Measurements from ENCODE around the gene ARFGEF3.

ARFGEF3 gene

DNA sequence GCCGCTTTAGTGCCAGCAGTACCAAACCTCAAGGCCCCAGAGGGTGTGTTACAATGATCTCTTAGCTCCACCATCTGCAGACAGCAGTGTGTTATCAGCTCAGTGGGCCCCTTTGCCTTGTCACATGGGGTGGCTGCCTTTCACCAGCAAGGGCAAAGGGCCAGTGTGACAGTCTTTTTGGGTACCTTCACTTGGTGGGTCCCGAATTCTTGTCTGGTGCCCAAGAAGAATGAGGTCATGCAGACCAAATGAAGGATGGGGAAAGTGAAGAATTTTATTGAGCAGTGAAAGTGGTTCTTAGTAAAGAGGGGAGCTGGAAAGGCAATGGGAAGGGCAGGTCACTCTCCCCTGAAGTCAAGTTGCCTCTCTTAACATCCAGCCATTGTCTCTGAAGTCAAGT, 213.1 kb downstream of the ARFGEF3 start:
- TF ChIP-seq, protein P1, sequence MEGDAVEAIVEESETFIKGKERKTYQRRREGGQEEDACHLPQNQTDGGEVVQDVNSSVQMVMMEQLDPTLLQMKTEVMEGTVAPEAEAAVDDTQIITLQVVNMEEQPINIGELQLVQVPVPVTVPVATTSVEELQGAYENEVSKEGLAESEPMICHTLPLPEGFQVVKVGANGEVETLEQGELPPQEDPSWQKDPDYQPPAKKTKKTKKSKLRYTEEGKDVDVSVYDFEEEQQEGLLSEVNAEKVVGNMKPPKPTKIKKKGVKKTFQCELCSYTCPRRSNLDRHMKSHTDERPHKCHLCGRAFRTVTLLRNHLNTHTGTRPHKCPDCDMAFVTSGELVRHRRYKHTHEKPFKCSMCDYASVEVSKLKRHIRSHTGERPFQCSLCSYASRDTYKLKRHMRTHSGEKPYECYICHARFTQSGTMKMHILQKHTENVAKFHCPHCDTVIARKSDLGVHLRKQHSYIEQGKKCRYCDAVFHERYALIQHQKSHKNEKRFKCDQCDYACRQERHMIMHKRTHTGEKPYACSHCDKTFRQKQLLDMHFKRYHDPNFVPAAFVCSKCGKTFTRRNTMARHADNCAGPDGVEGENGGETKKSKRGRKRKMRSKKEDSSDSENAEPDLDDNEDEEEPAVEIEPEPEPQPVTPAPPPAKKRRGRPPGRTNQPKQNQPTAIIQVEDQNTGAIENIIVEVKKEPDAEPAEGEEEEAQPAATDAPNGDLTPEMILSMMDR (conservative IDR thresholded peaks at IDR 0.05), result no peak
- TF ChIP-seq ZFX (IDR thresholded peaks at IDR 0.05), result no peak
- H3K27ac ChIP-seq, result no peak overlapping the region

DNA sequence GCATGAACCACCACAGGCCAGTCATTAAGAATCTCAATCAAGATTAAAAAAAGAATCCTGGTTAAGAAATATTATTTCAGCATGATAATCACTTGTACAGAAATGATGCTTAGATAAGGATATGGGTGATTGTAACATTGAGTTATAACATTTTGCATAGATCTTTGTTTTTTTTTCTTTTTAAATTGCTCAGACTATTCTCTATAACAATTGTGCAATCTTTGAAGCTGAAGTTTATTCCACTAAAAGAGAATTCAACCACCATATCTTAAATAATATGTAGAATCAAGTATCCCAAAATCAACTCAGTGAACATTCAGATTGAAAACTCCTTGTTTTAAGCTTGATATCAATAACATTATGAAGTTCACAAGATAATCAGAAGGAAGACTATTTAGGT, 215.3 kb downstream of the ARFGEF3 start:
- H3K27ac ChIP-seq, result no peak overlapping the region
- TF ChIP-seq, protein P1 (conservative IDR thresholded peaks at IDR 0.05), result no peak
- TF ChIP-seq ZFX (IDR thresholded peaks at IDR 0.05), result no peak

DNA sequence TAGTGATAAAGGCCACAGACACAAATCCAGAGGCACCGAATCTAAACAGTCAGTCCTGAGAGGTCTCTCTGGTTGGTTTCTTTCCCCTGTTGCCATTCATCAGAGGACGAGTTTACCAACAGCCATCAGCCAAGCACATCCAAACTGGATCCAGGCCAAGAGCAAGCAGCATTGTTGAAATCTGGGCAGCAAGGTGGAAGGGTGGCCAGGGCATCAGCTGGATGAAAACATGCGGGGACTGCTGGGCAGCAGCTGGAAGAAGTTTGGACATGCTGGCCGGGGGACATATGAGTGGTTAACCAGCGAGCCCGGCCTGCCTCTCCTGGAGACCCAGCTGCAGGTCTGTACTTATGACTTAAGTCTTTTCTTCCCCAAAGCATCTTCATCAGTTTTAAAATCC, 216.1 kb downstream of the ARFGEF3 start, which contains the start of gene SMIM28:
SMIM28 (plus strand) TSS at position 62 of the 400 bp plus-strand sequence; CDS start at position 230, 168 bp downstream.
- TF ChIP-seq, protein P1 (conservative IDR thresholded peaks at IDR 0.05), result no peak
- TF ChIP-seq ZFX (IDR thresholded peaks at IDR 0.05), result no peak
- peak within 1 kb of the TSS; percentile 16; the same call in 1 of the 2 replicates for H3K27ac ChIP-seq

- no peak overlapping the region for H3K27ac ChIP-seq
- TF ChIP-seq, protein P1 (conservative IDR thresholded peaks at IDR 0.05), result no peak
Measured at GRCh38 chr6:138378463-138378862, 216.7 kb downstream of the ARFGEF3 start.

GRCh38 chr6:138382498-138383265, 220.9 kb downstream of the ARFGEF3 start:
- peak overlapping the region; percentile 14; the same call in 1 of the 2 replicates for H3K27ac ChIP-seq
- TF ChIP-seq, protein P1 (conservative IDR thresholded peaks at IDR 0.05), result no peak
- TF ChIP-seq ZFX (IDR thresholded peaks at IDR 0.05), result no peak

DNA sequence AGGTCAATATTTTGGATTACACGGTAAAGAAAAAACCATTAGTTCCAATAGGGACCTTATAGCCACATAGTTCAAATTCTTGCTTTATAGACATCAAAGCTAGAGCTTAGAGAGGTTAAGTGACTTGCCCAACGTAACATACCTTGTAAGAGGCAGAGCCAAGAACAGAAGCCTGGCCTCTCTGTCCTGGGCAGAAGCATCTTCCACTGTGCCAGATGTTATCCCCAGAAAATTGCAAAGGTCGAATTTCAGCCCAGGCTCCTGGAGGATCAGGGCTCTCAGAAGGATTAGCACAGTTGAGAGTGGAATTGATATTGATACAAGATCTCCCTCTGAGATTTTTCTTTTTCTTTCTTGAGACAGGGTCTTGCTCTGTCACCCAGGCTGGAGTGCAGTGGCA, 222.0 kb downstream of the ARFGEF3 start:
- TF ChIP-seq, protein P1 (conservative IDR thresholded peaks at IDR 0.05), result no peak
- TF ChIP-seq ZFX (IDR thresholded peaks at IDR 0.05), result no peak
- peak overlapping the region; percentile 16; the same call in 1 of the 2 replicates for H3K27ac ChIP-seq

GRCh38 chr6:138386897-138387296, 225.2 kb downstream of the ARFGEF3 start:
- TF ChIP-seq, protein P1 (conservative IDR thresholded peaks at IDR 0.05), result no peak
- no peak for TF ChIP-seq ZFX (IDR thresholded peaks at IDR 0.05)
- H3K27ac ChIP-seq, result peak overlapping the region; percentile 85

Measured in C4-2B (cell line).